ENCODE results near the gene DLX5. TPM values are rescaled to one million over a fixed set of nuclear protein-coding genes. Genes with fewer than 3 reads are reported as not detected.

Gene DLX5
- total and polyA plus RNA-seq, 9 of the 15 experiments (the other 6 are each of a cell fraction or from before 2014, with no cell fraction given), result not detected

DNA sequence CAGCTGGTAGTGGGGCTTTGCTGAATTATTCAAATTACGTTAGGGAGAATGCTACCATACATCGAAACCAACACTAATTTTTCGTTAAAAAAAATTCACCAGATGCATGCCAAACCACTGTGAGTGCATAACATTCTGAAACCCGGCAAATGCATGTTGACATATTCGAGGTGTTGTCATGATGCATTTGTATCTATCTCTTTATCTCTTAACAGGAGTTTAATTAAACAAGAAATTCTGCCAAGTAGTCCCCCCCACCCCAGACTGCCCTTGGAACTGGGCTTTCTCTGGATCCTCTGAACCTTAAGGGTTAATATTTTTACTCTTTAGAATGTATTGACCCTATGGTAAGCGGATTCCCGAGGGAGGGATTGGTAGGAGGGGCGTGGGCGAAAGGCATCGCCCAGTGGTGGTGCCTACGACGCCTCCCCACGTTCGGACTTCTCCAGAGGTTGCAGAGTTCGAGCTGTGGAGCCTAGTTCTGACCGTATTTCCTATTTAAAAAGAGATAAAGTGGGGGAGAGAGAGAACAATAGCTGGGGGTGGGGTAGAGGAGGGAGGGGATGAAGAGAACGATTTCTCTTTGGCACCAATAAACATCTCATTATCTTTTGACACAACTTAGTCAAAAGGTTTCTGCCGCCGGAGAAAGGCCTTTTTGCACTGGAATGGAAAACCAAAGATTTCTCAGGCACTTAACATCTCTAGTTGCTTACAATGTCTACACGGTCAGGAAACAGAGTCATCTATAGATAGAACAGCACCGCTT lies 12.1 kb downstream of the DLX5 start (continued):
- TF ChIP-seq, protein P1, sequence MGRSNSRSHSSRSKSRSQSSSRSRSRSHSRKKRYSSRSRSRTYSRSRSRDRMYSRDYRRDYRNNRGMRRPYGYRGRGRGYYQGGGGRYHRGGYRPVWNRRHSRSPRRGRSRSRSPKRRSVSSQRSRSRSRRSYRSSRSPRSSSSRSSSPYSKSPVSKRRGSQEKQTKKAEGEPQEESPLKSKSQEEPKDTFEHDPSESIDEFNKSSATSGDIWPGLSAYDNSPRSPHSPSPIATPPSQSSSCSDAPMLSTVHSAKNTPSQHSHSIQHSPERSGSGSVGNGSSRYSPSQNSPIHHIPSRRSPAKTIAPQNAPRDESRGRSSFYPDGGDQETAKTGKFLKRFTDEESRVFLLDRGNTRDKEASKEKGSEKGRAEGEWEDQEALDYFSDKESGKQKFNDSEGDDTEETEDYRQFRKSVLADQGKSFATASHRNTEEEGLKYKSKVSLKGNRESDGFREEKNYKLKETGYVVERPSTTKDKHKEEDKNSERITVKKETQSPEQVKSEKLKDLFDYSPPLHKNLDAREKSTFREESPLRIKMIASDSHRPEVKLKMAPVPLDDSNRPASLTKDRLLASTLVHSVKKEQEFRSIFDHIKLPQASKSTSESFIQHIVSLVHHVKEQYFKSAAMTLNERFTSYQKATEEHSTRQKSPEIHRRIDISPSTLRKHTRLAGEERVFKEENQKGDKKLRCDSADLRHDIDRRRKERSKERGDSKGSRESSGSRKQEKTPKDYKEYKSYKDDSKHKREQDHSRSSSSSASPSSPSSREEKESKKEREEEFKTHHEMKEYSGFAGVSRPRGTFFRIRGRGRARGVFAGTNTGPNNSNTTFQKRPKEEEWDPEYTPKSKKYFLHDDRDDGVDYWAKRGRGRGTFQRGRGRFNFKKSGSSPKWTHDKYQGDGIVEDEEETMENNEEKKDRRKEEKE (IDR thresholded peaks at IDR 0.05; ENCODE audit: borderline replicate concordance in 1 of 2, control insufficient read depth in 1 of 2, low read depth in 2 of 2, low read length in 1 of 2), result no peak
- TF ChIP-seq KLF1 (tag; IDR thresholded peaks at IDR 0.05), result no peak

DNA sequence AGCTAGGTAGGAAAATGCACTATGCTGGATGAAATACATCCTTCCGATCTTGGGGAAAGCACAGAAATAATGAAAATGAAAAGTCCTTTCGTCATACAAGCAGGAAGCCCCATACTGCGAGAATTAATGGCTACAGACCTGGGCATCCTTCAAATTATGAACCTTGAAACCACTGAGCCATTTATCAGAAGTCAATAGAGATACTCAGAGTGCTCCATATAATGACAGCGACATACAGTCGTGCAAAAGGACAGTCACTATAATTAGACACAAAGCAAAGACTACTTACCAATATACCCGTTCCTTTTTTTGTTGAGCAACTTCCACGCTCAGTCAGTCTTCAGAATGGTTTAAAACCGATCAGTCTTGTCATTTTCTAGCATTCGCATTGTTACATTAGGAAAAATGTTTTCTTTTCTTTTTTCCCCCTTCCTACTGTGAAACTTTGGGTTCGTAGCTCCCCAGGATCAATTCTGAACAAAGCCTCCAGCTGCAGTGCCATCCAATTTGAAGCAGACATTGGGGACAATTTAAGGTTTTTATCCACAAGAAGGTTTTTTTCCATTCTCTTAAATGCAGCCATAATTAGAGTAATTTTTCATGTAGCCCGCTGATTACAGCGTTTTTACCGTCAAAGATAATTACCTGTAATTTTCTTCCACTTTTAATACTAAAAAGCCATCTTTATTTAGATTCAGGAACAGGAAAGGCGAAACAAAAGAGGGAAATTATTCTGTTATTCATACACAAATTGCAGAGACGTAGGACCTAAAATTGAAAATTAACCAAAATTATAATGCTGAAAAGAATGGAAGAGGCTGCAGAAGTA lies 12.9 kb downstream of the DLX5 start:
- TF ChIP-seq TEAD4 (IDR thresholded peaks at IDR 0.05; ENCODE audit: low read length), result no peak
- no peak for TF ChIP-seq TEAD4 (CRISPR knock-in tag; IDR thresholded peaks at IDR 0.05; ENCODE audit: borderline replicate concordance)
- TF ChIP-seq NR3C1 (CRISPR knock-in tag; IDR thresholded peaks at IDR 0.05), result no peak
- TF ChIP-seq EZH2 (IDR thresholded peaks at IDR 0.05; ENCODE audit: borderline replicate concordance, low read depth, low read length), result 0 out of 2 replicates have a peak, but pooled peaks have one; percentile 35
- TF ChIP-seq ZKSCAN1 (IDR thresholded peaks at IDR 0.05; ENCODE audit: low read depth, low read length), result no peak
- TF ChIP-seq, protein P2, sequence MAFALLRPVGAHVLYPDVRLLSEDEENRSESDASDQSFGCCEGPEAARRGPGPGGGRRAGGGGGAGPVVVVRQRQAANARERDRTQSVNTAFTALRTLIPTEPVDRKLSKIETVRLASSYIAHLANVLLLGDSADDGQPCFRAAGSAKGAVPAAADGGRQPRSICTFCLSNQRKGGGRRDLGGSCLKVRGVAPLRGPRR (CRISPR knock-in tag; IDR thresholded peaks at IDR 0.05), result no peak
- TF ChIP-seq U2AF2 (optimal IDR thresholded peaks at IDR 0.05; ENCODE audit: low read depth, low read length), result no peak
- no peak for TF ChIP-seq TSC22D4 (tag; IDR thresholded peaks at IDR 0.05)
- no peak for TF ChIP-seq TAF9B (IDR thresholded peaks at IDR 0.05; ENCODE audit: partially characterized antibody)
- H3K79me2 ChIP-seq (ENCODE audit: control insufficient read depth, insufficient read depth, low read length), result no peaks in the 10 kb centered on the region
- H2AFZ ChIP-seq (ENCODE audit: low read depth, low read length), result no peak overlapping the region
- FAIRE-seq, result no peak
- peaks cover 52 to 56% of the 10 kb centered on the region in 2 experiments; a peak in 4 of 5 replicates for H3K27me3 ChIP-seq (ENCODE audit: control insufficient read depth in 2 of 2, insufficient read depth in 2 of 2, low read length in 2 of 2)
- under 1% methylated on average over 15 of the region's 15 CpGs for WGBS (ENCODE audit: insufficient coverage, low coverage, missing lambda C conversion rate)
- no peaks in the 10 kb centered on the region for H3K36me3 ChIP-seq (ENCODE audit: control insufficient read depth, insufficient read depth, low read length)
- no peak overlapping the region for H3K4me3 ChIP-seq
- CTCF ChIA-PET (ENCODE audit: low intra/inter-chr PET ratio), result no interaction called here
- H3K9me3 ChIP-seq (replicated peaks; ENCODE audit: control insufficient read depth, insufficient read depth, low read depth, low read length), result no peaks in the 10 kb centered on the region
- no TSS peak for BruUV-seq (replicated peaks)
- no peaks in the 10 kb centered on the region for H3K9me1 ChIP-seq (ENCODE audit: control insufficient read depth, insufficient read depth, low read length)
- no peaks in the 10 kb centered on the region for H4K20me1 ChIP-seq (replicated peaks; ENCODE audit: control insufficient read depth, insufficient read depth, low read length)
- no peak overlapping the region for H3K4me2 ChIP-seq (ENCODE audit: insufficient read depth, low read length)
- H3K27ac ChIP-seq (ENCODE audit: extremely low read depth, low read depth, low read length), result no peak overlapping the region
- ATAC-seq, result no peak
- in situ Hi-C loops (cut with MboI), result no loop called here
- intact Hi-C loops (cut with micrococcal nuclease), result no loop called here
- DNase-seq (ENCODE audit: extremely low read depth in 1 of 4, low spot score in 3 of 4), result no peak
- peaks cover 0 to 6% of the 10 kb centered on the region in 2 experiments; a peak in 1 of 5 replicates for H3K4me1 ChIP-seq (replicated peaks in 1 of 2; ENCODE audit: control insufficient read depth in 2 of 2, insufficient read depth in 2 of 2, low read length in 2 of 2)
- POLR2A ChIA-PET, result no interaction called here
- no peak overlapping the region for H3K9ac ChIP-seq (ENCODE audit: insufficient read depth in 1 of 2, low read depth in 2 of 2, low read length in 2 of 2)

Measured in K562 (cell line).